ENCODE results near the gene PDE6A.
A peak's percentile ranks its signal among the peaks of the same experiment; 100 is the strongest.

PDE6A gene

GRCh38 chr5:149990518-149991376 is 46.2 kb upstream of the PDE6A start:
- Histone ChIP-seq H3K9me3 (ENCODE audit: control insufficient read depth, insufficient read depth, low read depth, low read length) (no peaks in the 10 kb centered on the region), H3K4me3 (ENCODE audit: low read depth, low read length) (no peak overlapping the region), H3K27ac (ENCODE audit: extremely low read depth, low read depth, low read length) (no peak overlapping the region), H3K36me3 (ENCODE audit: control insufficient read depth in 2 of 2, insufficient read depth in 1 of 2, low read length in 2 of 2) (peaks cover 0 to 10% of the 10 kb centered on the region in 2 experiments; a peak in 2 of 3 replicates), H3K4me1 (ENCODE audit: control insufficient read depth, insufficient read depth, low read length) (0 out of 2 replicates have a peak, but pooled peaks cover 2% of the 10 kb centered on the region)
- POLR2A ChIA-PET, result interaction anchor here (0.5 to 1.3 kb wide), 2 partner anchors 30 to 76 kb away, joined by 5 read pairs; partner anchors contain the start of gene SLC26A2
- CTCF ChIA-PET, result interaction anchor here (0.5 to 6.1 kb wide), 49 partner anchors 9 to 827 kb away, joined by 3 to 234 read pairs (median 4); partner anchors contain the start of genes HMGXB3, SLC26A2 and TIGD6
- TF ChIP-seq ZNF433 (tag by site-specific recombination; IDR thresholded peaks at IDR 0.05; ENCODE audit: low read depth) (no peak), ZNF394 (tag by site-specific recombination; IDR thresholded peaks at IDR 0.05; ENCODE audit: borderline replicate concordance) (no peak), ZNF558 (tag by site-specific recombination; IDR thresholded peaks at IDR 0.05) (no peak), ZNF16 (tag by site-specific recombination; IDR thresholded peaks at IDR 0.05; ENCODE audit: low read depth) (no peak), KLF10 (tag by site-specific recombination; IDR thresholded peaks at IDR 0.05) (0 out of 2 replicates have a peak, but pooled peaks have one; percentile 13), ZNF501 (tag by site-specific recombination; IDR thresholded peaks at IDR 0.05) (no peak), ZNF768 (tag by site-specific recombination; IDR thresholded peaks at IDR 0.05) (no peak), ZSCAN5A (tag by site-specific recombination; IDR thresholded peaks at IDR 0.05) (no peak), ZNF391 (tag by site-specific recombination; IDR thresholded peaks at IDR 0.05; ENCODE audit: borderline replicate concordance, low read depth) (no peak), ZNF654 (tag by site-specific recombination; IDR thresholded peaks at IDR 0.05; ENCODE audit: low read depth) (peak; percentile 86), MEIS1 (CRISPR knock-in tag; IDR thresholded peaks at IDR 0.05; ENCODE audit: borderline replicate concordance) (no peak), ZNF2 (tag by site-specific recombination; IDR thresholded peaks at IDR 0.05) (0 out of 2 replicates have a peak, but pooled peaks have one; percentile 19), ZSCAN30 (tag by site-specific recombination; IDR thresholded peaks at IDR 0.05) (peak; percentile 52; the same call in 1 of the 2 replicates), ZNF354C (tag by site-specific recombination; IDR thresholded peaks at IDR 0.05; ENCODE audit: borderline replicate concordance, low read depth) (no peak), ZNF660 (tag by site-specific recombination; IDR thresholded peaks at IDR 0.05) (peak; percentile 78), ZNF626 (tag by site-specific recombination; IDR thresholded peaks at IDR 0.05) (no peak), ZNF777 (tag by site-specific recombination; IDR thresholded peaks at IDR 0.05; ENCODE audit: borderline replicate concordance) (no peak), ZNF600 (tag by site-specific recombination; IDR thresholded peaks at IDR 0.05) (no peak)
- TF ChIP-seq, protein P1, sequence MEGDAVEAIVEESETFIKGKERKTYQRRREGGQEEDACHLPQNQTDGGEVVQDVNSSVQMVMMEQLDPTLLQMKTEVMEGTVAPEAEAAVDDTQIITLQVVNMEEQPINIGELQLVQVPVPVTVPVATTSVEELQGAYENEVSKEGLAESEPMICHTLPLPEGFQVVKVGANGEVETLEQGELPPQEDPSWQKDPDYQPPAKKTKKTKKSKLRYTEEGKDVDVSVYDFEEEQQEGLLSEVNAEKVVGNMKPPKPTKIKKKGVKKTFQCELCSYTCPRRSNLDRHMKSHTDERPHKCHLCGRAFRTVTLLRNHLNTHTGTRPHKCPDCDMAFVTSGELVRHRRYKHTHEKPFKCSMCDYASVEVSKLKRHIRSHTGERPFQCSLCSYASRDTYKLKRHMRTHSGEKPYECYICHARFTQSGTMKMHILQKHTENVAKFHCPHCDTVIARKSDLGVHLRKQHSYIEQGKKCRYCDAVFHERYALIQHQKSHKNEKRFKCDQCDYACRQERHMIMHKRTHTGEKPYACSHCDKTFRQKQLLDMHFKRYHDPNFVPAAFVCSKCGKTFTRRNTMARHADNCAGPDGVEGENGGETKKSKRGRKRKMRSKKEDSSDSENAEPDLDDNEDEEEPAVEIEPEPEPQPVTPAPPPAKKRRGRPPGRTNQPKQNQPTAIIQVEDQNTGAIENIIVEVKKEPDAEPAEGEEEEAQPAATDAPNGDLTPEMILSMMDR (tag by site-specific recombination; IDR thresholded peaks at IDR 0.05), result peak; percentile 73; the same call in 1 of the 2 replicates
- TF ChIP-seq, protein P2, sequence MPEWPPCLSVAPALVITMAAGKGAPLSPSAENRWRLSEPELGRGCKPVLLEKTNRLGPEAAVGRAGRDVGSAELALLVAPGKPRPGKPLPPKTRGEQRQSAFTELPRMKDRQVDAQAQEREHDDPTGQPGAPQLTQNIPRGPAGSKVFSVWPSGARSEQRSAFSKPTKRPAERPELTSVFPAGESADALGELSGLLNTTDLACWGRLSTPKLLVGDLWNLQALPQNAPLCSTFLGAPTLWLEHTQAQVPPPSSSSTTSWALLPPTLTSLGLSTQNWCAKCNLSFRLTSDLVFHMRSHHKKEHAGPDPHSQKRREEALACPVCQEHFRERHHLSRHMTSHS (tag by site-specific recombination; IDR thresholded peaks at IDR 0.05), result no peak
- TF ChIP-seq, protein P3, sequence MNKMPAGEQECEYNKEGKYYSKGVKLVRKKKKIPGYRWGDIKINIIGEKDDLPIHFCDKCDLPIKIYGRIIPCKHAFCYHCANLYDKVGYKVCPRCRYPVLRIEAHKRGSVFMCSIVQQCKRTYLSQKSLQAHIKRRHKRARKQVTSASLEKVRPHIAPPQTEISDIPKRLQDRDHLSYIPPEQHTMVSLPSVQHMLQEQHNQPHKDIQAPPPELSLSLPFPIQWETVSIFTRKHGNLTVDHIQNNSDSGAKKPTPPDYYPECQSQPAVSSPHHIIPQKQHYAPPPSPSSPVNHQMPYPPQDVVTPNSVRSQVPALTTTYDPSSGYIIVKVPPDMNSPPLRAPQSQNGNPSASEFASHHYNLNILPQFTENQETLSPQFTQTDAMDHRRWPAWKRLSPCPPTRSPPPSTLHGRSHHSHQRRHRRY (tag by site-specific recombination; IDR thresholded peaks at IDR 0.05), result no peak
- TF ChIP-seq, protein P4, sequence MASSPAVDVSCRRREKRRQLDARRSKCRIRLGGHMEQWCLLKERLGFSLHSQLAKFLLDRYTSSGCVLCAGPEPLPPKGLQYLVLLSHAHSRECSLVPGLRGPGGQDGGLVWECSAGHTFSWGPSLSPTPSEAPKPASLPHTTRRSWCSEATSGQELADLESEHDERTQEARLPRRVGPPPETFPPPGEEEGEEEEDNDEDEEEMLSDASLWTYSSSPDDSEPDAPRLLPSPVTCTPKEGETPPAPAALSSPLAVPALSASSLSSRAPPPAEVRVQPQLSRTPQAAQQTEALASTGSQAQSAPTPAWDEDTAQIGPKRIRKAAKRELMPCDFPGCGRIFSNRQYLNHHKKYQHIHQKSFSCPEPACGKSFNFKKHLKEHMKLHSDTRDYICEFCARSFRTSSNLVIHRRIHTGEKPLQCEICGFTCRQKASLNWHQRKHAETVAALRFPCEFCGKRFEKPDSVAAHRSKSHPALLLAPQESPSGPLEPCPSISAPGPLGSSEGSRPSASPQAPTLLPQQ (tag by site-specific recombination; IDR thresholded peaks at IDR 0.05), result no peak
- TF ChIP-seq, protein P5, sequence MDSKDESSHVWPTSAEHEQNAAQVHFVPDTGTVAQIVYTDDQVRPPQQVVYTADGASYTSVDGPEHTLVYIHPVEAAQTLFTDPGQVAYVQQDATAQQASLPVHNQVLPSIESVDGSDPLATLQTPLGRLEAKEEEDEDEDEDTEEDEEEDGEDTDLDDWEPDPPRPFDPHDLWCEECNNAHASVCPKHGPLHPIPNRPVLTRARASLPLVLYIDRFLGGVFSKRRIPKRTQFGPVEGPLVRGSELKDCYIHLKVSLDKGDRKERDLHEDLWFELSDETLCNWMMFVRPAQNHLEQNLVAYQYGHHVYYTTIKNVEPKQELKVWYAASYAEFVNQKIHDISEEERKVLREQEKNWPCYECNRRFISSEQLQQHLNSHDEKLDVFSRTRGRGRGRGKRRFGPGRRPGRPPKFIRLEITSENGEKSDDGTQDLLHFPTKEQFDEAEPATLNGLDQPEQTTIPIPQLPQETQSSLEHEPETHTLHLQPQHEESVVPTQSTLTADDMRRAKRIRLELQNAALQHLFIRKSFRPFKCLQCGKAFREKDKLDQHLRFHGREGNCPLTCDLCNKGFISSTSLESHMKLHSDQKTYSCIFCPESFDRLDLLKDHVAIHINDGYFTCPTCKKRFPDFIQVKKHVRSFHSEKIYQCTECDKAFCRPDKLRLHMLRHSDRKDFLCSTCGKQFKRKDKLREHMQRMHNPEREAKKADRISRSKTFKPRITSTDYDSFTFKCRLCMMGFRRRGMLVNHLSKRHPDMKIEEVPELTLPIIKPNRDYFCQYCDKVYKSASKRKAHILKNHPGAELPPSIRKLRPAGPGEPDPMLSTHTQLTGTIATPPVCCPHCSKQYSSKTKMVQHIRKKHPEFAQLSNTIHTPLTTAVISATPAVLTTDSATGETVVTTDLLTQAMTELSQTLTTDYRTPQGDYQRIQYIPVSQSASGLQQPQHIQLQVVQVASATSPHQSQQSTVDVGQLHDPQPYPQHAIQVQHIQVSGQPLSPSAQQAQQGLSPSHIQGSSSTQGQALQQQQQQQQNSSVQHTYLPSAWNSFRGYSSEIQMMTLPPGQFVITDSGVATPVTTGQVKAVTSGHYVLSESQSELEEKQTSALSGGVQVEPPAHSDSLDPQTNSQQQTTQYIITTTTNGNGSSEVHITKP (tag by site-specific recombination; IDR thresholded peaks at IDR 0.05), result no peak

Measured in HEK293 (cell line).